LNCaP clone FGC (cell line): ENCODE data around the gene PATJ.
"Not testable (repeated sequence)": the region's sequence is repeated elsewhere in the genome, so short reads cannot be mapped to it uniquely, and the experiment has no call there.

Experiments
- DNase-seq: peaks from one replicate; pipeline ENCODE4 v3.0.0-alpha.2; 2011; ENCODE audit warnings: low read depth
- H3K4me3 ChIP-seq: 2 replicates; pipeline ENCODE4 v1.5.1; 2011; ENCODE audit warnings: mild to moderate bottlenecking, low read depth, low read length, control low read depth
- CTCF ChIP-seq: IDR thresholded peaks from 2 replicates; pipeline ENCODE4 v1.5.1; 2012; ENCODE audit warnings: mild to moderate bottlenecking; ENCODE audit not compliant: control insufficient read depth, insufficient read depth; ENCODE audit errors: extremely low read depth

The PATJ gene

GRCh38 chr1:61741711-61742619, at the start of gene PATJ:
Gene PATJ, plus strand, starts transcription at chr1:61742480. Its CDS starts 20,413 bp downstream, at chr1:61762893.
- peak; percentile 53 for DNase-seq
- H3K4me3 ChIP-seq: peak within 1 kb of the TSS; percentile 73
- TF ChIP-seq CTCF: no peak

- peak overlapping the region; percentile 9; the same call in 1 of the 2 replicates for H3K4me3 ChIP-seq
- peak; percentile 31 for DNase-seq
- TF ChIP-seq CTCF: no peak
Measured at GRCh38 chr1:61699911-61700851, 42.1 kb upstream of the PATJ start.

- no peak for TF ChIP-seq CTCF
- H3K4me3 ChIP-seq: no peak overlapping the region
- no peak for DNase-seq
Measured at GRCh38 chr1:61708953-61709907, 33.0 kb upstream of the PATJ start.

GRCh38 chr1:61709908-61710289, 32.4 kb upstream of the PATJ start:
- H3K4me3 ChIP-seq: no peak overlapping the region
- no peak for TF ChIP-seq CTCF
- no peak for DNase-seq

GRCh38 chr1:61711257-61711656, 31.0 kb upstream of the PATJ start:
- H3K4me3 ChIP-seq, DNase-seq: not testable (repeated sequence)

- no peak for DNase-seq
- TF ChIP-seq CTCF: no peak
- H3K4me3 ChIP-seq: no peak overlapping the region
Measured at GRCh38 chr1:61711969-61712368, 30.3 kb upstream of the PATJ start.

- not testable (repeated sequence) for H3K4me3 ChIP-seq, DNase-seq
Measured at GRCh38 chr1:61718996-61719663, 23.1 kb upstream of the PATJ start.
